ENCODE measurements around the gene IFNK. TPM values are rescaled to one million over a fixed set of nuclear protein-coding genes. Genes with fewer than 3 reads are reported as not detected.

IFNK gene
- total and polyA plus RNA-seq, 2 donors (not counting 3 experiments of a cell fraction or from before 2014, with no cell fraction given) = not detected

DNA sequence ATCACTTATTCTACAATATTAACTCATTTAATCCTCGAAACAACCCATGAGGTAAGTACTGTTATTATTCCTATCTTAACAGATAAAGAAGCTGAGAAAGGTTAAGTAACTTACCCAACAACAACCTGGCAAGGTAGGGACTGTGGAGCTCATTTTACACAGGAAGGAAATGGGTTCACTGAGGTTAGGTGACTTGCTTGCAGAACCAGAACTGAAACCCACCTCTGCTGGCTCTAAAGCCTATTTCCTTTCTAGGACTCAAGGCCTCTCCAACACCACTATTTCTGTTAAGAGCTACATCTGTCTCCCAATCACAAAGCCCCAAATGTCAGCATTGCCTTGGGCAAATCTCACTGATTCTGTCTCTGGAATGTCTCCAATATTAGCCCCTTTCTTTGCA is 38.9 kb upstream of the IFNK start:
- CTCF ChIA-PET = interaction anchor here (1.4 kb wide), 1 partner anchor 152 kb away, joined by 3 read pairs; no protein-coding TSS in a partner anchor
- Histone ChIP-seq H3K27me3 (ENCODE audit: control insufficient read depth in 2 of 2, insufficient read depth in 2 of 2, low read length in 2 of 2) (no peaks in the 10 kb centered on the region), H3K9ac (replicated peaks; ENCODE audit: extremely low read depth, insufficient read depth, low read length) (no peak overlapping the region), H2AFZ (ENCODE audit: low read depth, low read length) (no peak overlapping the region), H3K36me3 (ENCODE audit: control insufficient read depth in 2 of 2, extremely low read depth in 1 of 2, insufficient read depth in 2 of 2, low read length in 2 of 2) (no peaks in the 10 kb centered on the region), H4K20me1 (replicated peaks; ENCODE audit: control insufficient read depth, extremely low read depth, insufficient read depth, low read length) (no peaks in the 10 kb centered on the region), H3K4me2 (ENCODE audit: insufficient read depth, low read length) (no peak overlapping the region), H3K9me1 (replicated peaks; ENCODE audit: control insufficient read depth, extremely low read depth, insufficient read depth, low read length) (no peaks in the 10 kb centered on the region), H3K4me3 (replicated peaks in 1 of 3; ENCODE audit: insufficient read depth in 1 of 3, low read depth in 1 of 3, low read length in 3 of 3) (no peak overlapping the region), H3K27ac (ENCODE audit: insufficient read depth, low read depth, low read length) (no peak overlapping the region), H3K4me1 (ENCODE audit: control insufficient read depth, extremely low read depth, insufficient read depth, low read length) (no peaks in the 10 kb centered on the region), H3K79me2 (ENCODE audit: control insufficient read depth, insufficient read depth, low read length) (no peaks in the 10 kb centered on the region), H3K9me3 (replicated peaks; ENCODE audit: control insufficient read depth, insufficient read depth, low read length) (no peaks in the 10 kb centered on the region)
- FAIRE-seq = no peak
- no peak for TF ChIP-seq CTCF (IDR thresholded peaks at IDR 0.05; ENCODE audit: extremely low read depth in 1 of 2, insufficient read depth in 1 of 2, low read depth in 1 of 2, low read length in 2 of 2)
- no peak for TF ChIP-seq EZH2 (IDR thresholded peaks at IDR 0.05; ENCODE audit: borderline replicate concordance, low read depth, low read length, severe bottlenecking)
- no peak for TF ChIP-seq FOS (IDR thresholded peaks at IDR 0.05; ENCODE audit: borderline replicate concordance, insufficient read depth, low read length)
- no peak for TF ChIP-seq POLR2AphosphoS5 (IDR thresholded peaks at IDR 0.05; ENCODE audit: insufficient read depth, low read depth, low read length)
- TF ChIP-seq, protein P1, sequence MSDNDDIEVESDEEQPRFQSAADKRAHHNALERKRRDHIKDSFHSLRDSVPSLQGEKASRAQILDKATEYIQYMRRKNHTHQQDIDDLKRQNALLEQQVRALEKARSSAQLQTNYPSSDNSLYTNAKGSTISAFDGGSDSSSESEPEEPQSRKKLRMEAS (IDR thresholded peaks at IDR 0.05; ENCODE audit: insufficient read depth, insufficient read length) = no peak
- no peak for TF ChIP-seq MYC (IDR thresholded peaks at IDR 0.05; ENCODE audit: low read depth, low read length)
- no peak for TF ChIP-seq GATA2 (IDR thresholded peaks at IDR 0.05; ENCODE audit: insufficient read depth, insufficient read length, low read depth, low read length)
- no peak for TF ChIP-seq POLR2A (IDR thresholded peaks at IDR 0.05; ENCODE audit: low read depth, low read length)
- no peak for TF ChIP-seq JUN (IDR thresholded peaks at IDR 0.05; ENCODE audit: borderline replicate concordance, insufficient read depth, insufficient read length, low read depth)
- POLR2A ChIA-PET = no interaction called here
- dilution Hi-C loops (cut with MboI; ENCODE audit: extremely low pct_ligation_motif_present, low sequenced_read_pairs) = no loop called here
- intact Hi-C loops (cut with micrococcal nuclease) = no loop called here
- BruUV-seq (replicated peaks) = no TSS peak
- DNase-seq (ENCODE audit: low read depth, low spot score) = no peak
